LHCN-M2 (cell line): ENCODE data around the gene PRPF40A. TPM values are rescaled to one million over a fixed set of nuclear protein-coding genes. Genes with fewer than 3 reads are reported as not detected.
"Not testable (repeated sequence)": the region's sequence is repeated elsewhere in the genome, so short reads cannot be mapped to it uniquely, and the experiment has no call there.

Source experiments
- DNase-seq: peaks from one replicate; pipeline ENCODE4 v3.0.0-alpha.2; 2012; ENCODE audit warnings: low read depth
- polyA plus RNA-seq: library from polyadenylated mRNA; unstranded; fragments of >200 nt; gene quantifications from one replicate; pipeline ENCODE4 v1.2.1, GENCODE V29; 2012; ENCODE audit warnings: missing spikeins
- total RNA-seq: library from RNA; depleted of rRNA; stranded (reverse); fragments of >200 nt; gene quantifications from 2 replicates; pipeline ENCODE4 v1.2.3, GENCODE V29; 2014; rRNA removed

PRPF40A gene
- 124 and 133 TPM in 2 replicates for total RNA-seq
- 25.6 TPM for polyA plus RNA-seq

DNA sequence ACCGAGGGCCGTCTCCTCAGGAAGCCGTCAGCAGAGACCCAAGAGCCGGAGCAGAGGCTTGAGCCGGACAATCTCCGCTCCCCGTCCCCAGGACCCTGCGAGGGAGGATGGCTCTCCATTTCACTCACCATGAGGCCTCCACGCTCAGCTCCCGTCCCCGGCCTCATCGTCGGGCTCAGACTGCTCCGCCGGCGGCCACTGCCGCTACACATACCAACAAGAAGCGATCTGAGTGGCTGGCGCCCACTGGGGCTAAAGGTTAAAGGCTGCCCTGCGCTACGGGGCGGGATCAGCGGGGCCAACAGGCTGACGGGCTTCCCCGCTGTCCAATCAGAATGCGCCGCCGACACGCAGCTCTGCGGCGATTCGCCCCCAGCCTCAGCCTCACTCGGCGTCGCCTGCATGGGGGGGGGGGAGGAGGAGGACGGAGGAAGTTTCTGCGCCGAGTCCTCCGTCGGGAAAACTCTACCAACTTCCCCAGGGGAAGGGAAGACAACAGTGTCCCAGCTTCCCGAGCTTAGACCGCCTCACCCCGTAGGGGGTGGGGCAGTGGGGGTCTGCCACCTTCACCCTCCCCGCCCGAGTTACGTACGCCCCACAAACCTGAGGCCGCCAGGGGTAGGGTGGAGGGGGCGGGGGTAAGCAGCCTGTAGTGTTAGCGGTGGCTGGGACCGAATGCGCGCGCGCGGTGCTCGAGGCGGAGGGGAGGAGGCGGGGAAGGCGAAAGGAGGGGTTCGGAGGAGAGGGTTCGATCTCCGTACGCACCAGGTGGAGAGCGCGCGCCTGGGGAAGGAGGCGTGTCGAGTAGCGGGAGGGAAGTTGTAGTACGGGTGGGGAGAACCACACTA, at the start of gene PRPF40A:
PRPF40A (minus strand) TSS at position 234 of the 848 bp plus-strand sequence; CDS start at position 212, 22 bp downstream.
- DNase-seq = peak; percentile 97

DNA sequence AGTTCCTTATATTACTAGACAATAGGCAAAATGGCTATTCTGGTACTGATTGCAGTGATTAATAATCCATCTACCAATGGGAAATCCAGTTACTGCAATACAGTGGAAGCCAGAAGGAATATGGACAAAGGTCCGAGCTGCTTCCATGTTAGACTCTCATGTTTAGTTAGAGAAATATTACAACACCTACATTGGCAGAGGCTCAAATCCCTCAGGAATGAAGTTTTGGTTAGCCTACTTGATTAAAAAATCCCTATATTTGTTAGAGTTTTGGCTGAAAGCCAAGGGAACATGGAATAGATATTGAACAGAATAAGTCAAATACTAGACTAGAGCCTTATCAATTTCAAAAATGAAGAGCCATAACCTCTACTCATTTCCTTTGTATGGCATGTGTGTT, 49.7 kb upstream of the PRPF40A start:
- DNase-seq = peak; percentile 17

DNA sequence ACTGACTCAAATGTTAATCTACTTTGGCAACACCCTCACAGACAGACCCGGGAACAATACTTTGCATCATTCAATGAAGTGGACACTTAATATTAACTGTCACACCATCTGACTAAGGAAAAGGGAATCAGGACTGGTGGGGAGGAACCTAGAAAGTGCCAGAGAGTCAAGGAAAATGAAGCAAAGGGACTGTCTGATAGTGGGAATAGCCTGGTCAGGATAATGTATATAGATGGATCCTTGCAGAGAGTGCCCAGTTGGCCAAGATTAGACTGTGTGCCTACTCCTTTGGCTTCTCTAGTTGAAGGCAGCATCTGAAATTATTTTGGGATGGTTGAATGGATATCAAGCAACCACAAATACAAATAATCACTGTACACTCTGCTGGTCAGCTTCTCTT, 46.4 kb upstream of the PRPF40A start:
- no peak for DNase-seq

DNA sequence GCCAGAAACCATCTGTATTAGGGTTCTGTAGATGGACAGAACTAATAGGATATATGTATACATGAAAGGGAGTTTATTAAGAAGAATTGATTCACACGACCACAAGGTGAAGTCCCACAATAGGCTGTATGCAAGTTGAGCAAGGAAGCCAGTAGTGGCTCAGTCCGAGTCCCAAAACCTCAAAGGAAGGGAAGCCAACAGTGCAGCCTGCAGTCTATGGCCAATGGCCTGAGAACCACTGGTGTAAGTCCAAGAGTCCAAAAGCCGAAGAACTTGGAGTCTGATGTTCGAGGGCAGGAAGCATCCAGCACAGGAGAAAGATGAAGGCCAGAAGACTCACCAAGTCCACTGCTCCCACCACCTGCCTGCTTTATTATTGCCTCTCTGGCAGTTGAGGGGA, 45.9 kb upstream of the PRPF40A start:
- not testable (repeated sequence) for DNase-seq

DNA sequence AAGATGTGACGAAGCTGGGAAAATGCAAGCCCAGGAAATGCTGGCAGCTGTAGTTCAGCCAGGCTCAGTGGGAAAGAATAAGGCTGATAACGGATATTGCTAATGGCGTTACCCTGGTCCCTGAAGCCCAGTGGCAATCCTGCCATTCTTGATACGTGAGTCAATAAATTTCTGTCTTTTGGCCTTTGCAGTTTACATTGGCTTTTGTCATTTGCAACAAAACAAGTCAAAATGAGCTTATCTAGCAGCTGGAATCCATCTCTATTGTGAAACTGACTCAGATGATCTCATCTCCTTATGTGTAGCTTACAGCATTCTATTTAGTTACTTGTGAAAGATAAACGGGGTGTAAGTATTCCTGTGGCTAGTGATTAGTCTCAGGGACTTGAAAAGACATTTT, 44.9 kb upstream of the PRPF40A start:
- DNase-seq = peak; percentile 95

DNA sequence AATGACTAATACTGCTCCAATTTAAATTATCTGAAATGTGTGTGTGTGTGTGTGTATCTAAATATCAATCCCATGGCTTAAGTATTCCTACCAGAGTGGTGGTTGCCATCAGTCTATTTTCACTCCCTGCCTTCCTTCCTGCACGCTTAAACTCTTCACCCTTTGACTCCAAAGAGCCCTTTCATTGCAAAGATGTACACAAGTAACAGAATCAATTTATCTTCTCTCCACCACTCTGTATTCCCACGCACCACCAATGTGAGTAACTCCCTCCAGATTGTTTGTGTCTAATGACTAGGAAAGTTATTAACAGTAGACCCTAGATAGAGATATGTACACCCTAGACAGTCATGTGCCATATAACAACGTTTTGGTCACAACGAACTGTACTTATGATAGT, 44.0 kb upstream of the PRPF40A start:
- no peak for DNase-seq

DNA sequence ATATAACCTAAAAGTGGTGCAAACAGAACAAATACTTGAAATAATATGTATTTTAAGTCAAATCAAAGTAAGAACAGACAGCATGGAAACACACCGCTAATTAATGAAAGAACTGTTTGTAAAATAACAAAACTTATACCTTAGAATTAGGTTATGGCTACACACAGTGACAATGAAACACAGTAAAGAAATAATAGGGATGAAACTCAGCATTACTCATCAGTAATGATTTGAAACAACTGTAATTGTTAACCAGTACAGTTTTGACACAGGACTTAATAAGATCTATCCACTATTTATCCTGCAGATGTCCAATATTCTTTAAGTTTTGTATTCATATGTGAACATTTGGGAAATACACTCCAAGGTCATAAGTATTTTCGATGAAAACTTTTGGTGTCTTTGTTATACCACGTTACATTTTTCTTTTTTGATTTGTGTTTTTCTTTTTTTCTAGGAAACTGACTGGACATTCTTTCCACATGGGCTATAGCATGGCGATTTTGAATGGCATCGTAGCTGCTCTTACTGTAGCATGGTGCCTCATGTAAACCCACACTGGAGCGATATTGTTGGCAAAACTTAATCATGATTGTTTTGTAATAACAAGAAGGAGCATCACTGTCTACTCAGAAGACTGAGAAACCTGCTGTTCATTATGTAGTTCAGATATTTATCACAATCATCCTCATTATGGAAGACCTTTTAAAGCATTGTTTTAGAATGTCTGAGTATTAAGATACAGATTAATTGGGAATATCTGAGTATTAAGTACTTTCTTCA, 42.2 kb upstream of the PRPF40A start:
- DNase-seq = no peak

DNA sequence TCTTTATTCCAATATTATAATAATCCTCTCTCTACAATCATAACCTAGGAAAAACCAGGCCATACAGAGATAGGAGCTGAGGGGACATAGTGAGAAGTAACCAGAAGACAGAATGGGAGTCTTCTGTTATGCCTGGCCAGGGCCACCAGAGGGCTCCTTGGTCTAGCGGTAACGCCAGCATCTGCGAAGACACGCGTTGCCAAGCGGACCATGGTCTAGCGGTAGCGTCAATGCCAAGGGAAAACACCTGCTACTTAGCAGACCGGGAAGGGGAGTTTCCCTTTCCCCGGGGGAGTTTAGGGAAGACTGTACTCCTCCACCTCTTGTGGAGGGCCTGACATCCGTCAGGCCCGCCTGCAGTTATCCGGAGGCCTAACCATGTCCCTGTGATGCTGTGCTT, 37.8 kb upstream of the PRPF40A start:
- no peak for DNase-seq

DNA sequence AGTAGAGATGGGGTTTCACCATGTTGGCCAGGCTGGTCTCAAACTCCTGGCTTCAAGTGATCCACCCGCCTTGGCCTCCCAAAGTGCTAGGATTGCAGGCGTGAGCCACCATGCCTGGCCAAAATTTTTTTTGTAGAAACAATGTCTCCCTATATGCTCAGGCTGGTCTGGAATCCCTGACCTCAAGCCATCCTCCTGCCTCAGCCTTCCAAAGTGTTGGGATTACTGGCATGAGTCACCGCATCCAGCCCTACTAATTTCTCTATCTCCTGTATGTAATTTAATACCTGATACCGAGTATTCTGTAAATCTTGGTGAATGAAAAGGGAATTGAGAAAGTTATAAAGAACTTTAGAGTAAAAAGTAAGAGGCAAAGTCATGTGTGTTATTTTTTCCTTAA, 30.5 kb upstream of the PRPF40A start:
- DNase-seq = peak; percentile 52

DNA sequence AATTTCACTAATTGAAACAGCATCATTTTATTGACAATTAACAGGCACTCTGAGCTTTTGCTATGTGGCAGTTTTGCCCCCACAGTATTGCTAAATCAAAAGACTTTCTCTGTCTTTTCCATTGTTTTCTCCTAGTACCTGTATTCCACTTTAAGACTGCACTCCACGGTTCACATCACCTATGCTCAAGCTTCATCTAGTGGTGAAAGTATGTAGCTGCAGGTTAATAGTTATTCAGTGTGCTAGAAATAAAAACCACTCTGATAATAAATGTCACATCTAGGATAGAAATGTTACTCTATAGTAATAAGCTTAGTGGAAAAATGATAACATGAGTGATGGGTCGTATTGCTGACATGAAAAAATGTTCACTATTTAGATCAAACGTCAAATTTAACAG, 25.7 kb upstream of the PRPF40A start:
- no peak for DNase-seq

DNA sequence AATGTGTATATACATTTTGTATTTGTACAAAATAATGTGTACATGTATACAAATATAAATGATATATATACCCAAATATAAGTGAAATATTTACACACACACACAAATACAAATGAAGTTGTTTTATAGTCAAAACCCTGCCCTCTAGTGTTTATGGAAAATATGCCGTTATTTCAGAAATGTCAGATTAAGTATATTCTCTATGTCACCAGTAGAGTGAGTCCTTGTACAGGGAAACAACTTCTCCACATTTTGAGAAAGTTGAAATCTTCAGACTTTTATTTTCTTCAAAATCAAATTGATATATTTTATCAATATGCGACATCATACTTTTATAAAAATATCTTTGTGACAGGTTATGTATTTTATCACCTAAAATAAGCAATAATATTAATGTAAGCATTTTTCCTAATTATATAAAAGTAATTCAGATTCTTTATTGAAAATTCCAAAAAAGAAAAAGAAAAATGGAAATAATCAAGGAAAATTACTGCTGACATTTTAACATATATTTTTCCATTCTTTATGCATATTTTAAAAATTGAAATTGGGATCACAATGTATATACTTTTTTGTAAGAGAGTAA, 23.6 kb upstream of the PRPF40A start:
- peak; percentile 64 for DNase-seq

DNA sequence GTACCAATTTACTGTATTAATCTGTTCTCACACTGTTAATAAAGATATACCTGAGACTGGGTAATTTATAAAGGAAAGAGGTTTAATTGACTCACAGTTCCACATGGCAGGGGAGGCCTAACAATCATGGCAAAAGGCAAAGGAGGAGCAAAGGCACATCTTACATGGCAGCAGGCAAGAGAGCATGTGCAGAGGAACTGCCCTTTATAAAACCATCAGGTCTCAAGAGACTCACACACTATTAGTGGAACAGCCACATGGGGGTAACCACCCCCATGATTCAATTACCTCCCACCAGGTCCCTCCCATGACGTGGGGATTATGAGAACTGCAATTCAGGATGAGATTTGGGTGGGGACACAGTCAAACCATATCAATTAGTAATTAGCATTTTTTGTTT, 22.4 kb upstream of the PRPF40A start:
- not testable (repeated sequence) for DNase-seq

DNA sequence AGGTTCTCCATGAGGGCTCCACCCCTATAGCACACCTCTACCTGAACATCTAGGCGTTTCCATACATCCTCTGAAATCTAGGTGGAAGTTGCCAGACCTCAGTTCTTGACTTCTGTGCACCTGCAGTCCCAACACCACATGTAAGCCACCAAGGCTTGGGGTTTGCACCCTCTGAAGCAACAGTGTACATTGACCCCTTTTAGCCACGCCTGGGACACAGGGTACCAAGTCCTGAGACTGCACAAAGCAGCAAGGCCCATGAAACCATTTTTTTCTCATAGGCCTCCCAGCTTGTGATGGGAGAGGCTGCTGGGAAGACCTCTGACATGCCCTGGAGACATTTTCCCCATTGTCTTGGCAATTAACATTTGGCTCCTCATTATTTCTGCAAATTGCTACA, 21.2 kb upstream of the PRPF40A start:
- DNase-seq = no peak

DNA sequence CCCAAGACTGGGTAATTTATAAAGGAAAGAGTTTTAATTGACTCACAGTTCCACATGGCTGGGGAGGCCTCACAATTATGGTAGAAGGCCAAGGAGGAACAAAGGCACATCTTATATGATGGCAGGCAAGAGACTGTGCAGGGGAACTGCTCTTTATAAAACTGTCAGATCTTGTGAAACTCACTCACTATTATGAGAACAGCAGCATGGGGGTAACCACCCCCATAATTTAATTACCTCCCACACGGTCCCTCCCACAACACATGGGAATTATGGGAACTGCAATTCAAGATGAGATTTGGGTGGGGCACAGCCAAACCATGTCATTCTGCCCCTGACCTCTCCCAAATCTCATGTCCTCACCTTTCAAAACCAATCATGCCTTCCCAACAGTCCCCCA, 20.2 kb upstream of the PRPF40A start:
- DNase-seq = not testable (repeated sequence)

DNA sequence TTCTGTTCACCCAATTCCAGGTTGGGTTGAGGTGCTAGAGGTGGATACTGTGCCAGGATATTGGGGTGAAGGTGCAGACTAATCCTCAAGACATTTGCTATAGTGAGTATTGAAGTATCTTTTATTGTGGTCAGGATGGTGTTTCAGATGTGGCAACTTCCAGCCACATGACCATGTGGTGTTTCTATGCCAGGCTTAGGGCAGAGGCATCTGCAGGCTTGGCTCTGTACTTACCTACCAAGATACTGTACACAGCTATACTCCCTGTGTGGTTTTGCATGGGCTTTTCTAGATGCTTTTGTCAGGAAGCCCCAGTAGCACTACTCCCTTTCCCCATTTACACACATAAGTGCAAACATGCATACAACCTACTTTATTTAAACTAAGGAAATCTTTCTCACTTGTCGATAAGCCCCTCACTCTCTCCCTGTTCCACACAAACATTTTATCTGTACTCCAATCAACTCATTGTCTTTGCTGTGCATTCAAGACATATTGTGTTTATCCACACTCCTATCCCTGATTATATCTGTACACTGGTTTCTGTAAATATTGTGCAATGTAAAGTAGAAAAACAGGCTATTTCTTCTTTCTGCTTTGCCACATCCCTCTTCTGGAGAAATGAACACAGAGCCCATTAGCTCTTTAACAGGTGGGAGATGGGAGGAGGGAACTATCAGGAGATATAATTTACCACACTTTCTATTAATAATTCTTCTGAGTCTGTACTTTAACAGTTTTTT, 13.5 kb upstream of the PRPF40A start:
- DNase-seq = peak; percentile 52

DNA sequence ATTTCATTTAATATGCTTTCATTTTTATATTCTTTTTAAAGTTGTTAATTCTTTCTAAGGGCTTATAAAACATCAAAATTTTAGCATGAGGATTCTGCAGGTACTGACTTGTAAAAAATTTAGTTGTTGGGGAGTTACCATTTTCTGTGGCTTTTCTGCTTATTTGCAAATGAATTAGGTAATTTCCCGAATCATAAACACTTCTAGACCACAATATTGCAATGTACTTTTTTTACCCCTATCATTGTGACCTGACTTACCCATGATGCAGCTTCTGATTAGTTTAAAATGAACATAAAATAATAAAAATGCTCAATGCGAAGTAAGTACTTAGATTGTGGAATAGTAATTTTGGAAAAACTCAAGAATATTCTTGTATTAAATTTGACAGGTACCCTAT, 12.6 kb upstream of the PRPF40A start:
- DNase-seq = no peak

DNA sequence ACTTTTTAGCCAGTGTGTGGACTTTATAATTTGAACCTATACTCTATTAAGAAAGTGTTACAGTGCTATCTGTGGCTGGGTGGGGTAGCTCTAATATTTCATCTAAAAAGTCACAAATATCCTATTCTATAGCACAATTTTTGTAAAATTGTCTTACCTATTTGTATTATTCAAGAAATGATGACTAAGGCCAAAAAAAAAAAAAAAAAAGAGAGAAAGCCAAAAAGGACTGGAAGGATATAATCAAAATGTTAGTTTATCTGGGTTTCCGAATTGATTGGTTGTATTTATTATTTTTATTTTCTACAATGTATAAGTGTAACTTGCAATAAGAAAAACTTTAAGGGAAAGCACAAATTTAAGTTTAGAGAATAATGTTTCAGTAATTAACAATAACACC, 6.7 kb upstream of the PRPF40A start:
- no peak for DNase-seq

DNA sequence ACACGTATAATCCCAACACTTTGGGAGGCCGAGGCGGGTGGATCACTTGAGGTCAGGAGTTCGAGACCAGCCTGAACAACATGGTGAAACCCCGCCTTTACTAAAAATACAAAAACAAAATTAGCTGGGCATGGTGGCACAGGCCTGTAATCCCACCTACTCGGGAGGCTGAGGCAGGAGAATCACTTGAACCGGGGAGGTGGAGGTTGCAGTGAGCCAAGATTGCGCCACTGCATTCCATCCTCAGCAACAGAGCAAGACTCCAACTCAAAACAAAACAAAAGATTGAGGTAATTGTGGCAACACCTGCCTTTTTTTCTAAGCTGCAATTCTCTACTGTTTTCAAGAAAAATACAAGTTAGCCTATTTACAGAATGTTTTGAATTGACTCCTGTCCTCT, 5.4 kb upstream of the PRPF40A start:
- DNase-seq = not testable (repeated sequence)

DNA sequence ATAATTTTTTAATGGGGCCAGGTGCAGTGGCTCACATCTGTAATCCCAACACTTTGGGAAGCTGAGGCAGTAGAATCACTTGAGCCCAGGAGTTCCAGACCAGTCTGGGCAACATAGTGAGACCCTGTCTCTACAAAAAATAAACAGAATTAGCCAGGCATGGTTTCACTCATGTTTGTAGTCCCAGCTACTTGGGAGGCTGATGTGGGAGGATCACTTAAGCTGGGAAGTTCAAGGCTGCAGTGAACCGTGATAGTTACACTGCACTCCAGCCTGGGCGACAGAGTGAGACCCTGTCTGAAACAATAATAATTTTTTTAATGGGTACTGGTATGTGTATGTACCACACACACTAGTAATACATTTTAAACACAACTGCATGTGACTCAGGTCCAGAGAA, 3.5 kb upstream of the PRPF40A start:
- DNase-seq = no peak

DNA sequence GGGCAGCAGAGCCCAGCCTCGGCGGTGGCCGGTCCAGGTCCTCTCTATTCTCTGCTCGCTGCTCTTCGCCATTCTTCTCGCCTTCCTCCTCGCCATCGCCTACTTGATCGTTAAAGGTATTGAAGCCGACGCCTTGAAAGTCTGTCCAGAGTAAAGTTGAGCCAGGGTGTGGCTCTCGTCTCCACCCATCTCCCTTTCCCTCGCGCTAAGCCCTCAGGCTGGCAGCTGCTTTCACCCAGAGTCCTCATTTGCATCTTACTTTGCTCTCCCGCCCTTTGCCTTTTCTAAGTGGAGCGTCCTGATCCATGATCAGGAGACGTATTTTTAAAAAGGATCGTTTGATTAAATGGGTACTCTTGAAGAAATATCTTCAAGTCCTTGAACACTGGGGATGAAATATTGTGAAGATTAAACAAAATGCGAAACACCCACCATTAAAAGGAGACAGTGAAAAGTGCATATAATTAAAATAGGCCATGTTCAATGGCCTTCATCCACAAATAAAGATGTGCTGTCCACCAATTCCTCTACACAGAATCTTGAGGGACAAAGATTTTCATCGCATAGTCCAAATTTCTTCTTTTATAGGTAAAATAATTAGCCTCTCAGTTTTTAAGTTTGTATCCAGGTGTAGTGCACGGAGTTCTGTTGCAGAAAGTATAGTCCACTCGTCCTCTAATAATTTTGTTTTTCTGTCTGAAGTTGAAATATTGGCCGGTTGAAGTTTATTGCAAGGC, 1.8 kb upstream of the PRPF40A start:
- DNase-seq = peak; percentile 71
